Activated gamma-delta T cell (primary cell): Measurements from ENCODE around the gene WHRN.

Experiments used
- DNase-seq: peaks from one replicate; lab custom pipeline; 2025; lab: John Stamatoyannopoulos, UW

Gene WHRN

GRCh38 chr9:114421147-114421546, 84.1 kb downstream of the WHRN start:
- no peak for DNase-seq

GRCh38 chr9:114419796-114420195, 85.5 kb downstream of the WHRN start:
- DNase-seq = no peak

GRCh38 chr9:114418053-114418452, 87.2 kb downstream of the WHRN start:
- no peak for DNase-seq

- DNase-seq = no peak
Observed at GRCh38 chr9:114417511-114417910, 87.8 kb downstream of the WHRN start.

GRCh38 chr9:114416906-114417305, 88.4 kb downstream of the WHRN start:
- no peak for DNase-seq

- no peak for DNase-seq
Observed at GRCh38 chr9:114416290-114416689, 89.0 kb downstream of the WHRN start.

GRCh38 chr9:114414346-114414745, 90.9 kb downstream of the WHRN start:
- no peak for DNase-seq

GRCh38 chr9:114413861-114414301, 91.4 kb downstream of the WHRN start:
- DNase-seq = no peak

- DNase-seq = no peak
Observed at GRCh38 chr9:114412048-114412683, 93.1 kb downstream of the WHRN start.

- no peak for DNase-seq
Observed at GRCh38 chr9:114411452-114411851, 93.8 kb downstream of the WHRN start.

GRCh38 chr9:114410910-114411309, 94.4 kb downstream of the WHRN start:
- no peak for DNase-seq

GRCh38 chr9:114409842-114410241, 95.4 kb downstream of the WHRN start:
- DNase-seq = no peak

- DNase-seq = no peak
Observed at GRCh38 chr9:114409103-114409780, 96.0 kb downstream of the WHRN start.

- no peak for DNase-seq
Observed at GRCh38 chr9:114408645-114409044, 96.6 kb downstream of the WHRN start.

- no peak for DNase-seq
Observed at GRCh38 chr9:114407889-114408288, 97.4 kb downstream of the WHRN start.

- DNase-seq = no peak
Observed at GRCh38 chr9:114406441-114406840, 98.8 kb downstream of the WHRN start.

GRCh38 chr9:114405294-114406034, 99.8 kb downstream of the WHRN start:
- no peak for DNase-seq

GRCh38 chr9:114404531-114404930, 100.7 kb downstream of the WHRN start:
- no peak for DNase-seq

GRCh38 chr9:114403153-114403756, 102.0 kb downstream of the WHRN start:
- no peak for DNase-seq

- no peak for DNase-seq
Observed at GRCh38 chr9:114401344-114401743, 103.9 kb downstream of the WHRN start.

GRCh38 chr9:114400772-114401171, 104.5 kb downstream of the WHRN start:
- DNase-seq = no peak

GRCh38 chr9:114400219-114400618, 105.1 kb downstream of the WHRN start:
- DNase-seq = no peak

- no peak for DNase-seq
Observed at GRCh38 chr9:114399381-114399780, 105.9 kb downstream of the WHRN start.
